ENCODE data around the gene EML1.

Gene EML1

GRCh38 chr14:99872786-99873440 lies 79.7 kb downstream of the EML1 start:
- no peak for DNase-seq (ENCODE audit: low read depth)

DNA sequence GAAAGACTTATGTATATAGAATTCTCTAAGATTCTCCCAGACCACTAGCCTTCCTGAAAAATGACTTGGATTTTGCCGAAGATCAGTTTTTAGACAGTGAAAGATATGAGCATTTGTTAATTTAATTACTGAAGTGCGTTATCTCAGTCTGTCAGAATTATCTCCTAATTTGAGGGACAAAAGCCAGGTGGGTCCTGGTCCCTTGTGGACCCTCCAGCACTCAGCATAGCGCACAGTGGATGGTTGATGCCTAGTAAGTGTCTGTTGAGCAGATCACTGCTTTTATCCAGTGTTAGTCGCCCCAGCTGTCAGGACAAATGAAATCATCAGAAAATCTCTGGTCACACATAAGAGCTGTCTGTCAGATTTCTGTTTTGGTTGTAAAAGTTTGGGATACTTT lies 80.4 kb downstream of the EML1 start:
- no peak for DNase-seq (ENCODE audit: low read depth)

- no peak for DNase-seq (ENCODE audit: low read depth)
Measured at GRCh38 chr14:99874306-99874705, 81.1 kb downstream of the EML1 start.

- no peak for DNase-seq (ENCODE audit: low read depth)
Measured at GRCh38 chr14:99875421-99875820, 82.2 kb downstream of the EML1 start.

GRCh38 chr14:99875836-99876235 lies 82.6 kb downstream of the EML1 start:
- DNase-seq (ENCODE audit: low read depth) = no peak

- DNase-seq (ENCODE audit: low read depth) = no peak
Measured at GRCh38 chr14:99876406-99876805, 83.2 kb downstream of the EML1 start.

DNA sequence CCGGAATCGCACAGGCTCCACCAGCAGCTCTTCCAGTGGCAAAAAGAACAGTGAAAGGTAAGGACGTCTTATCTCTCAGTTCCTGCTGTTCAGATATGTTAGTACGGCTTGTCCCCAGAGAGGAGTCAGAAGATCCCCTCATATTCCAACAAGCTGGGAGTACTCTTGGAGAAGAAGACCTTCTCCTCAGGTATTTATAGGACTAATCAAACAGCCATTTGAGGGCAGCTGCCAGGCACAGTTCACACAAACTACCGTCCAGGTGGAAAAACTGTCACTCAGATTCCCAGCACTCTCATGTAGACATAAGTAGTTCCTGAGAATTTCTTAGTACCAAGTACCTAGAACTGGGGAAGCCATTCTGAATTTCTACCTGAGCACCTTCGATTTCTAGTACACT lies 85.3 kb downstream of the EML1 start:
- no peak for DNase-seq (ENCODE audit: low read depth)

DNA sequence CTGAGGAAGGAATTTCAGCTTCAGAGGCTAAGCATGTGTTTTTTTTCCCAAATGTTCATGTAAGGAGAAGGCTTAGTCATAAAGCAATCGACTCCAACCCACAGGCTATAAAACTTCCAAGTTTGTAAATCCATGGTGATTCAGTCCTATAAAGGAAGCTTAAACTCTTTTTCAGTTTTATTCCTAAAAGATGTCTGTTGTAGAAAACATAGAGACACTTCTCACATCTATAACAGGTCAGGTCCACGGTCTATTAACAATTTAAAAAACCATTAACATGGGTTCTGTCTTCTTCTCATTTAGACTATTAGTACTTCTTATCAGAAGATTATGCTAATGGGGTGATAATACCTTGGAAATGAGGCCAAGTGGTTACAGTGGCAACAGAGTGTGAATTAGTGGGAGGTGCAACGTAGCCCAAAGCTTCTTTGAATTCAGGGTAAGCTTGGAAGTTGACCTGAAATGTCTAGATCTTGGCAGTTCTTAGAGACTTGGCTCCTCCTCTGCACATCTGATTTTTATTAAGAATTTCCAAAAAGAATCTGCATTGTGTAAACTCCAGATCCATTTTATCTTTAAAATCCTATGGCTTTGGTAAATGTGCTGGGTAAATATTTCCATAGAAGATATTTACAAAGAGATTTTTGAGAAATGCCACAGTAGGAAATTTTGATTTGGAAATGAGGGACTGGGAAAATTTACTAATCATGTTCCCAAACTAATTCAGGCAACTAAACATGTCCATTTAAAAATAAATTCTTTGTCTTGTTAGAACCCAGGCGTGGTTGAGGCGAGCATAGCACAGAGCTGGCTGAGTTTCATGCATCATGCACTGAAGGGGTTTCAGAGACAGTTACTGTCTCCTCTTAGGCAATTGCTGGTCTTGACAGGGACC lies 86.4 kb downstream of the EML1 start:
- no peak for DNase-seq (ENCODE audit: low read depth)

DNA sequence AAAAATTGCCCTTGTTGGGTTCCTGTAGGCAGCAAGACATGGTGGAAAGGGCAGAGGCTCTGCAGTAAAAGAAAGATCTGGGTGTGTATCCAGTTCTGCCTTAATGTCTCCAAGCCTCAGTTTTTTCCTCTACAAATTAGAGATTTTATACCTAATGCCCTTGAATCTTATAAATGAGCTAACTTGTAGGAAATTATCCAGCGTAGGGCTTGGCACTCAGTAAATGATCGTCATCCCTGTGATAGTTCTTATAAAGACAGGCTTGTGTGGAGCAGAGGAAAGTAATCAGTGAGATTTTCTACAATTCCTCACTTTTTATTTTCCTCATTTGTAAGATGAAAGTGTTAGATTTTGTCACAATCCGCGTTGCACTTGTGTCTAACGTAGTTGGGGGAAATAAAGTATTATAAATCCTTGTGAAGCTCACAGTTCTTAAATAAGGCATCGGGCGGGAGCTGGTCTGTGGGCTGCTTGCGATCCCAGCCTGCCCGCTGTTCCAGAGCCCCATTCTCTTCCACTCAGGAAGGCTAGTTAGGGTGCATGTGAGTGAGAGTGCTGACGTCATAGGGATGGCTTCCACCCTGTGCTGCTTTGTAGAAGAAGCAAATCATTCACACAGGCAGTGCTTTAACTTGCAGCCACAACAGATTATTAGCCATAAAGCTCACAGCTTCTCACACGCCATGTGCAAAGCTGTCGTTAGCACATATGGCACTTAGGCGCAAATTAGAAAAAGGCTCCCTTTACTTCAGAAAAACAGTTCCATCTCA lies 87.6 kb downstream of the EML1 start:
- DNase-seq (ENCODE audit: low read depth) = no peak

DNA sequence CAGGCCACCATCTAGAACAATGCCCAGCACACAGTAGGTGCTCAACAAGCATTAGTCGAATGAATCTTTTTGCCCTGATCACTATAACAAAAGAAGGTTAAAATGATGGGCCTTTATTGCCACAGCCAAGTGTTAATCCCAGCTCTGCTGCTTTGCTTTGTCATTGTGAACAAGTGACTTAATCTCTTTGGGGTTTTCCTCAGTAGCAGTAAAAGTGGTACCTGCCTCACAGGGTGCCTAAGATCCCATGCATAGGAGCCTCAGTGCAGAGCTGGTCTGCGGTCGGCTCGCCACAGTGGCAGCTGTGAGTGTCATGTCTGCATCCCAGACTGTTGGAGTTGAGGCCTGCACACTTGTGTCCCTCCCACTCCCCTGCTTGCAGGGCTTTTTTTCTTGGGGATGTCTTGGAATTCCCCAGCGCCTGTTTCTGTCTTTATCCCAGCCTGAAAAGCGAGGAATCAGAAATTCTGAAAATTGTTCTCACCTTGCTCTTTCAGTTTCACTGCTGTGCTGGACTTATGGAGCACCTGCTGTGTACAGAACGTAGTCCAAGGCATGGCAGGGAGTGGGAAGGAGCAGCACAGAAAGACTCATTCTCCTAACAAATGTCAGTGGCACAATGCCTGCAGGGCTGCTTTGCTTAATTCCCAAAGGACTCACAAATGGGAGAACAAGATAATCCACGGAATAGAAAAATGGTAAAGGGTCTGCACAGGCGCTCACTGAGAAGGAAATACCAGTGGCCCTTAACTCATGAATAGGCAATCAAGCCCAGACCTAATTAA lies 90.8 kb downstream of the EML1 start:
- no peak for DNase-seq (ENCODE audit: low read depth)

GRCh38 chr14:99884834-99885648 lies 91.8 kb downstream of the EML1 start:
- no peak for DNase-seq (ENCODE audit: low read depth)

GRCh38 chr14:99885649-99885958 lies 92.4 kb downstream of the EML1 start:
- DNase-seq (ENCODE audit: low read depth) = no peak

- DNase-seq (ENCODE audit: low read depth) = no peak
Measured at GRCh38 chr14:99887407-99887806, 94.2 kb downstream of the EML1 start.

GRCh38 chr14:99888149-99888548 lies 94.9 kb downstream of the EML1 start:
- DNase-seq (ENCODE audit: low read depth) = no peak

GRCh38 chr14:99889268-99889667 lies 96.1 kb downstream of the EML1 start:
- no peak for DNase-seq (ENCODE audit: low read depth)

DNA sequence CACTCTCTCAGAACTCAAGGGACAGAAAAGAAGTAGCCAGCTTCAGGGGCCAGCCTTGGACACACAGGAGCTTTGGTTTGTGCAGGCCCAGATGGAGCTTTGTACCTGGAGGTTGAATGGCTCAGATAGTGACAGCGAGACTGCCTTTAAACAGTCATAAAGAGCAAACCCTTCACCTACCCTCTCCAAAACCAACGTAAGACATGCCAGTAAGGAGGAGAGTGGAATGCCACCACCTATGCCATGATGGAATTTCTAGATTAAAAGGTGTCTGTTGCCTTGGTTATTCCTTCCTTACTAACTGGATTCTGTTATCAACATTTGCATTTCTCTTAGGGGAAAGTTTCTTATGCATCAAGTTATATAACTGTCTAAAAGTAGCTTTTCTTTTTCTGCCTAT lies 98.1 kb downstream of the EML1 start:
- no peak for DNase-seq (ENCODE audit: low read depth)

GRCh38 chr14:99891900-99892299 lies 98.7 kb downstream of the EML1 start:
- no peak for DNase-seq (ENCODE audit: low read depth)

GRCh38 chr14:99892406-99892805 lies 99.2 kb downstream of the EML1 start:
- DNase-seq (ENCODE audit: low read depth) = no peak

DNA sequence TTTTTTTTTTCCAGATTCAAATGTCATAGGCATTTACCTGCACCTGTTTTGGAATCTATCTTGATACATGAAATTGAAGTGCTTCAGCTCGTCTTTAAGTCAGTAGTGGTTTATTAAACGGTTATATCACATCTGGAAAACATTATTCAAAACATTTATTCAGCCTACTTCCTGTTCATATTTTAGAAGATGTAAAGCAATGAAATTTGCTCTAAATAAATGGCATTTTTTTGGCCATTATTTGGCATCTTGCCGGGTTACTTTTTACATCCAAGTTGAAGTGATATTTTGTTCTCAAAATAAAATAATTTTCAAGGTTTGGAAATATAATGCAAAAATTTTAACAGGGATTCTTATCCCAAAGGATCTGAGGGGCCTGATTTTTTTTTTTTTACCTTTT lies 103.1 kb downstream of the EML1 start:
- no peak for DNase-seq (ENCODE audit: low read depth)

GRCh38 chr14:99899578-99900178 lies 106.5 kb downstream of the EML1 start:
- no peak for DNase-seq (ENCODE audit: low read depth)

DNA sequence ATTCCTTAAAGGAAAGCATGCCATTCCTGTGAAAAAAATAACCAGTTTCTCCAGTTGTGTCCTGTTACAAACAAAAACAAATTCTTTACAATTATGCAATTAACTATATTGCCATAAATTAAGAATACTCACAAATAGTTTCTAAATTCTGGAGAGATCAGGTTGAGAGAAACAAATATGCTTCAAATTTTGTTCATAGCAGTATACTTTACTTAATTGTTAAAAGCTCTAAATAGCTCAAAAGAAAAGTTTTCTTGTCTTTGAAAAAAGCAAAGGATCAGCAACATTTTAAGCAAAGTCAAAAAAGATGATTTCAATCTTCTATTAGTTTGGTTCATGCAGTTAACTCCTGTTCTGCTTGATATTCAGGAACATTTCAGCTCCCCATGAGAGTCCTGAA lies 109.7 kb downstream of the EML1 start:
- no peak for DNase-seq (ENCODE audit: low read depth)

Data from stimulated activated CD8-positive, alpha-beta memory T cell treated with anti-CD3 and anti-CD28 coated beads, Interleukin-15, amount 100 ng/mL, for 1 hour (primary cell).